ES-I3 (cell line): ENCODE results near the gene TENM4.

Experiments
- H3K36me3 ChIP-seq: 2 replicates; pipeline ENCODE4 v1.6.1; 2013; ENCODE audit warnings: mild to moderate bottlenecking, low read length, control low read depth, moderate library complexity; ENCODE audit not compliant: insufficient read depth
- H3K4me1 ChIP-seq: 2 replicates; pipeline ENCODE4 v1.6.1; 2013; ENCODE audit warnings: mild to moderate bottlenecking, control low read depth, low read length; ENCODE audit not compliant: insufficient read depth
- H3K9ac ChIP-seq: 2 replicates; pipeline ENCODE4 v1.6.1; 2013; ENCODE audit warnings: low read depth, mild to moderate bottlenecking, low read length, moderate library complexity
- H3K9me3 ChIP-seq: 2 replicates; pipeline ENCODE4 v1.6.1; 2013; ENCODE audit warnings: mild to moderate bottlenecking, low read length, moderate library complexity; ENCODE audit not compliant: control insufficient read depth, insufficient read depth

The TENM4 gene

GRCh38 chr11:78809931-78810541 lies 630.8 kb downstream of the TENM4 start:
- Histone ChIP-seq H3K9me3 (no peaks in the 10 kb centered on the region), H3K9ac (no peak overlapping the region), H3K4me1 (peaks cover 11% of the 10 kb centered on the region), H3K36me3 (no peaks in the 10 kb centered on the region)

- H3K36me3 ChIP-seq = no peaks in the 10 kb centered on the region
- H3K9ac ChIP-seq = no peak overlapping the region
- H3K9me3 ChIP-seq = no peaks in the 10 kb centered on the region
- H3K4me1 ChIP-seq = peaks cover 11% of the 10 kb centered on the region
Observed at GRCh38 chr11:78808923-78809322, 631.9 kb downstream of the TENM4 start.

GRCh38 chr11:78807351-78807750 lies 633.5 kb downstream of the TENM4 start:
- Histone ChIP-seq H3K4me1 (peaks cover under 1% of the 10 kb centered on the region), H3K9ac (no peak overlapping the region), H3K36me3 (no peaks in the 10 kb centered on the region), H3K9me3 (no peaks in the 10 kb centered on the region)

GRCh38 chr11:78806214-78807004 lies 634.4 kb downstream of the TENM4 start:
- Histone ChIP-seq H3K9me3 (no peaks in the 10 kb centered on the region), H3K9ac (no peak overlapping the region), H3K4me1 (peaks cover 10% of the 10 kb centered on the region), H3K36me3 (no peaks in the 10 kb centered on the region)

- Histone ChIP-seq H3K36me3 (no peaks in the 10 kb centered on the region), H3K9ac (no peak overlapping the region), H3K9me3 (no peaks in the 10 kb centered on the region), H3K4me1 (peaks cover 23% of the 10 kb centered on the region)
Observed at GRCh38 chr11:78804991-78805390, 635.8 kb downstream of the TENM4 start.

GRCh38 chr11:78803995-78804394 lies 636.8 kb downstream of the TENM4 start:
- Histone ChIP-seq H3K9ac (no peak overlapping the region), H3K36me3 (no peaks in the 10 kb centered on the region), H3K9me3 (no peaks in the 10 kb centered on the region), H3K4me1 (peaks cover 26% of the 10 kb centered on the region)

- H3K36me3 ChIP-seq = no peaks in the 10 kb centered on the region
- peaks cover 26% of the 10 kb centered on the region for H3K4me1 ChIP-seq
- no peak overlapping the region for H3K9ac ChIP-seq
- no peaks in the 10 kb centered on the region for H3K9me3 ChIP-seq
Observed at GRCh38 chr11:78802058-78802761, 638.6 kb downstream of the TENM4 start.

GRCh38 chr11:78801161-78801884 lies 639.5 kb downstream of the TENM4 start:
- H3K9ac ChIP-seq = no peak overlapping the region
- H3K9me3 ChIP-seq = no peaks in the 10 kb centered on the region
- peaks cover 26% of the 10 kb centered on the region for H3K4me1 ChIP-seq
- H3K36me3 ChIP-seq = no peaks in the 10 kb centered on the region

GRCh38 chr11:78800756-78801155 lies 640.1 kb downstream of the TENM4 start:
- H3K36me3 ChIP-seq = no peaks in the 10 kb centered on the region
- peaks cover 26% of the 10 kb centered on the region for H3K4me1 ChIP-seq
- no peaks in the 10 kb centered on the region for H3K9me3 ChIP-seq
- no peak overlapping the region for H3K9ac ChIP-seq

GRCh38 chr11:78800096-78800690 lies 640.6 kb downstream of the TENM4 start:
- H3K9me3 ChIP-seq = no peaks in the 10 kb centered on the region
- H3K9ac ChIP-seq = no peak overlapping the region
- peaks cover 26% of the 10 kb centered on the region for H3K4me1 ChIP-seq
- H3K36me3 ChIP-seq = no peaks in the 10 kb centered on the region

GRCh38 chr11:78798663-78799062 lies 642.2 kb downstream of the TENM4 start:
- Histone ChIP-seq H3K9me3 (no peaks in the 10 kb centered on the region), H3K36me3 (no peaks in the 10 kb centered on the region), H3K4me1 (peaks cover 26% of the 10 kb centered on the region), H3K9ac (no peak overlapping the region)

GRCh38 chr11:78797559-78797958 lies 643.3 kb downstream of the TENM4 start:
- Histone ChIP-seq H3K9ac (no peak overlapping the region), H3K4me1 (peaks cover 26% of the 10 kb centered on the region), H3K9me3 (no peaks in the 10 kb centered on the region), H3K36me3 (no peaks in the 10 kb centered on the region)

GRCh38 chr11:78796956-78797355 lies 643.9 kb downstream of the TENM4 start:
- H3K9me3 ChIP-seq = no peaks in the 10 kb centered on the region
- no peaks in the 10 kb centered on the region for H3K36me3 ChIP-seq
- peaks cover 21% of the 10 kb centered on the region for H3K4me1 ChIP-seq
- H3K9ac ChIP-seq = no peak overlapping the region
